Measurements from ENCODE around the gene INTS11. TPM values are rescaled to one million over a fixed set of nuclear protein-coding genes. Genes with fewer than 3 reads are reported as not detected.

INTS11 gene
- total and polyA plus RNA-seq, 4 experiments from 2014 or later: 68.3 to 173 (median 117) TPM

GRCh38 chr1:1335792-1336248 lies 11.4 kb upstream of the INTS11 start:
- H3K36me3 ChIP-seq (ENCODE audit: insufficient read depth, low read length): no peaks in the 10 kb centered on the region
- no peak for DNase-seq
- H3K9me3 ChIP-seq (ENCODE audit: control insufficient read depth in 1 of 2, low read length in 2 of 2): no peaks in the 10 kb centered on the region
- no peak overlapping the region for H3K4me3 ChIP-seq (ENCODE audit: low read length in 2 of 2)
- Mint-ChIP-seq H3K36me3 (peaks cover 4 to 6% of the 10 kb centered on the region in 2 donors), H3K4me3 (no peak overlapping the region), H3K9me3 (no peaks in the 10 kb centered on the region), H3K27ac (no peak overlapping the region), H3K4me1 (peaks cover 0 to 3% (median 1%) of the 10 kb centered on the region in 4 donors), H3K27me3 (no peaks in the 10 kb centered on the region)
- intact Hi-C loops (cut with micrococcal nuclease): no loop called here
- CTCF ChIA-PET (ENCODE audit: partially characterized antibody): no interaction called here
- H3K27ac ChIP-seq (ENCODE audit: low read depth, low read length): no peak overlapping the region
- no peaks in the 10 kb centered on the region for H3K27me3 ChIP-seq (ENCODE audit: insufficient read depth, low read length)
- no peaks in the 10 kb centered on the region for H3K4me1 ChIP-seq (ENCODE audit: insufficient read depth, low read length)
- POLR2A ChIA-PET (ENCODE audit: partially characterized antibody): interaction anchor here (1.1 to 1.6 kb wide), 3 partner anchors 15 to 64 kb away, joined by 3 read pairs; no protein-coding TSS in a partner anchor

GRCh38 chr1:1335283-1335682 lies 10.8 kb upstream of the INTS11 start:
- Mint-ChIP-seq H3K27ac (peak overlapping the region in 1 of 7 donors; percentile 65), H3K9me3 (no peaks in the 10 kb centered on the region), H3K4me1 (no peaks in the 10 kb centered on the region), H3K36me3 (peaks cover 0 to 6% of the 10 kb centered on the region in 2 donors), H3K27me3 (no peaks in the 10 kb centered on the region), H3K4me3 (no peak overlapping the region)
- intact Hi-C loops (cut with micrococcal nuclease): no loop called here
- Histone ChIP-seq H3K9me3 (ENCODE audit: control insufficient read depth in 1 of 2, low read length in 2 of 2) (no peaks in the 10 kb centered on the region), H3K27me3 (ENCODE audit: insufficient read depth, low read length) (no peaks in the 10 kb centered on the region), H3K4me1 (ENCODE audit: insufficient read depth, low read length) (no peaks in the 10 kb centered on the region), H3K4me3 (ENCODE audit: low read length in 2 of 2) (no peak overlapping the region), H3K36me3 (ENCODE audit: insufficient read depth, low read length) (no peaks in the 10 kb centered on the region), H3K27ac (ENCODE audit: low read depth, low read length) (no peak overlapping the region)
- no peak for DNase-seq
- ChIA-PET CTCF (ENCODE audit: partially characterized antibody) (no interaction called here), POLR2A (ENCODE audit: partially characterized antibody) (interaction anchor here (1.1 to 1.6 kb wide), 2 partner anchors 24 to 65 kb away, joined by 3 read pairs; no protein-coding TSS in a partner anchor)

GRCh38 chr1:1334835-1335234 lies 10.4 kb upstream of the INTS11 start:
- ChIA-PET POLR2A (ENCODE audit: partially characterized antibody) (interaction anchor here (1.6 kb wide), 1 partner anchor 23 kb away, joined by 3 read pairs; no protein-coding TSS in a partner anchor), CTCF (ENCODE audit: partially characterized antibody) (no interaction called here)
- no peak overlapping the region for H3K4me3 Mint-ChIP-seq
- peaks cover 0 to 2% (median 1%) of the 10 kb centered on the region in 4 donors for H3K4me1 Mint-ChIP-seq
- DNase-seq: no peak
- H3K27ac Mint-ChIP-seq: peak overlapping the region in 1 of 7 donors; percentile 65
- Histone ChIP-seq H3K9me3 (ENCODE audit: control insufficient read depth in 1 of 2, low read length in 2 of 2) (no peaks in the 10 kb centered on the region), H3K36me3 (ENCODE audit: insufficient read depth, low read length) (no peaks in the 10 kb centered on the region), H3K27me3 (ENCODE audit: insufficient read depth, low read length) (no peaks in the 10 kb centered on the region), H3K4me3 (ENCODE audit: low read length in 2 of 2) (no peak overlapping the region), H3K27ac (ENCODE audit: low read depth, low read length) (no peak overlapping the region), H3K4me1 (ENCODE audit: insufficient read depth, low read length) (no peaks in the 10 kb centered on the region)
- H3K9me3 Mint-ChIP-seq: no peaks in the 10 kb centered on the region
- peaks cover 0 to 5% of the 10 kb centered on the region in 2 donors for H3K36me3 Mint-ChIP-seq
- no peaks in the 10 kb centered on the region for H3K27me3 Mint-ChIP-seq
- intact Hi-C loops (cut with micrococcal nuclease): no loop called here

- Histone ChIP-seq H3K9me3 (ENCODE audit: control insufficient read depth in 1 of 2, low read length in 2 of 2) (no peaks in the 10 kb centered on the region), H3K36me3 (ENCODE audit: insufficient read depth, low read length) (no peaks in the 10 kb centered on the region), H3K4me1 (ENCODE audit: insufficient read depth, low read length) (no peaks in the 10 kb centered on the region), H3K4me3 (ENCODE audit: low read length in 2 of 2) (no peak overlapping the region), H3K27ac (ENCODE audit: low read depth, low read length) (no peak overlapping the region), H3K27me3 (ENCODE audit: insufficient read depth, low read length) (no peaks in the 10 kb centered on the region)
- Mint-ChIP-seq H3K27ac (no peak overlapping the region), H3K9me3 (no peaks in the 10 kb centered on the region), H3K36me3 (peaks cover 0 to under 1% of the 10 kb centered on the region in 2 donors), H3K27me3 (no peaks in the 10 kb centered on the region), H3K4me1 (peaks cover 0 to 9% (median 4%) of the 10 kb centered on the region in 4 donors), H3K4me3 (no peak overlapping the region)
- ChIA-PET CTCF (ENCODE audit: partially characterized antibody) (no interaction called here), POLR2A (ENCODE audit: partially characterized antibody) (no interaction called here)
- no peak for DNase-seq
- intact Hi-C loops (cut with micrococcal nuclease): no loop called here
These were observed 9.2 kb upstream of the INTS11 start for GRCh38 chr1:1333551-1334241.

GRCh38 chr1:1332774-1333480 lies 8.5 kb upstream of the INTS11 start:
- Mint-ChIP-seq H3K9me3 (no peaks in the 10 kb centered on the region), H3K4me3 (no peak overlapping the region), H3K27ac (no peak overlapping the region), H3K36me3 (no peaks in the 10 kb centered on the region), H3K4me1 (peaks cover 0 to 9% (median 4%) of the 10 kb centered on the region in 4 donors), H3K27me3 (no peaks in the 10 kb centered on the region)
- no peaks in the 10 kb centered on the region for H3K9me3 ChIP-seq (ENCODE audit: control insufficient read depth in 1 of 2, low read length in 2 of 2)
- no peaks in the 10 kb centered on the region for H3K36me3 ChIP-seq (ENCODE audit: insufficient read depth, low read length)
- ChIA-PET CTCF (ENCODE audit: partially characterized antibody) (no interaction called here), POLR2A (ENCODE audit: partially characterized antibody) (no interaction called here)
- H3K4me1 ChIP-seq (ENCODE audit: insufficient read depth, low read length): no peaks in the 10 kb centered on the region
- no peak overlapping the region for H3K4me3 ChIP-seq (ENCODE audit: low read length in 2 of 2)
- intact Hi-C loops (cut with micrococcal nuclease): no loop called here
- no peak for DNase-seq
- no peaks in the 10 kb centered on the region for H3K27me3 ChIP-seq (ENCODE audit: insufficient read depth, low read length)
- no peak overlapping the region for H3K27ac ChIP-seq (ENCODE audit: low read depth, low read length)

- peaks cover 0 to 1% of the 10 kb centered on the region in 2 donors for H3K36me3 Mint-ChIP-seq
- no peak overlapping the region for H3K27ac ChIP-seq (ENCODE audit: low read depth, low read length)
- ChIA-PET CTCF (ENCODE audit: partially characterized antibody) (no interaction called here), POLR2A (ENCODE audit: partially characterized antibody) (interaction anchor here (1.0 kb wide), 1 partner anchor 46 kb away, joined by 4 read pairs; no protein-coding TSS in a partner anchor)
- intact Hi-C loops (cut with micrococcal nuclease): no loop called here
- no peaks in the 10 kb centered on the region for H3K9me3 Mint-ChIP-seq
- H3K9me3 ChIP-seq (ENCODE audit: control insufficient read depth in 1 of 2, low read length in 2 of 2): no peaks in the 10 kb centered on the region
- H3K36me3 ChIP-seq (ENCODE audit: insufficient read depth, low read length): no peaks in the 10 kb centered on the region
- no peaks in the 10 kb centered on the region for H3K27me3 Mint-ChIP-seq
- no peak for DNase-seq
- H3K4me1 ChIP-seq (ENCODE audit: insufficient read depth, low read length): peaks cover under 1% of the 10 kb centered on the region
- H3K4me3 Mint-ChIP-seq: no peak overlapping the region
- H3K4me3 ChIP-seq (ENCODE audit: low read length in 2 of 2): no peak overlapping the region
- peaks cover 0 to 13% (median 4%) of the 10 kb centered on the region in 4 donors for H3K4me1 Mint-ChIP-seq
- no peaks in the 10 kb centered on the region for H3K27me3 ChIP-seq (ENCODE audit: insufficient read depth, low read length)
- H3K27ac Mint-ChIP-seq: no peak overlapping the region
These were observed 7.7 kb upstream of the INTS11 start for GRCh38 chr1:1332031-1332755.
